ENCODE measurements around the gene RUFY1. TPM values are rescaled to one million over a fixed set of nuclear protein-coding genes. Genes with fewer than 3 reads are reported as not detected.

Gene RUFY1
- total and polyA plus RNA-seq, 2 of the 13 experiments (the other 11 are each of a cell fraction or from before 2014, with no cell fraction given) = 19.9 to 31.9 TPM

GRCh38 chr5:179623906-179624741 is 73.8 kb downstream of the RUFY1 start (continued):
- TF ChIP-seq NFAT5 (CRISPR knock-in tag; IDR thresholded peaks at IDR 0.05) (0 out of 2 replicates have a peak, but pooled peaks have one; percentile 32), ZNF101 (CRISPR knock-in tag; IDR thresholded peaks at IDR 0.05; ENCODE audit: borderline replicate concordance, low read depth) (peak; percentile 96; the same call in 1 of the 2 replicates), SOX13 (IDR thresholded peaks at IDR 0.05) (no peak), SOX13 (CRISPR knock-in tag; conservative IDR thresholded peaks at IDR 0.05 in 1 of 2, IDR thresholded peaks at IDR 0.05 in 1 of 2) (no peak), ASH2L (IDR thresholded peaks at IDR 0.05; ENCODE audit: insufficient read length, low read depth, low read length) (peak; percentile 51), TRIM24 (CRISPR knock-in tag; IDR thresholded peaks at IDR 0.05) (no peak), U2AF2 (IDR thresholded peaks at IDR 0.05; ENCODE audit: low read depth, low read length) (no peak), ZNF605 (CRISPR knock-in tag; IDR thresholded peaks at IDR 0.05) (peak; percentile 82), SAFB2 (CRISPR knock-in tag; IDR thresholded peaks at IDR 0.05; ENCODE audit: borderline replicate concordance, low read depth) (no peak; the same call in 1 of the 2 replicates), NONO (IDR thresholded peaks at IDR 0.05) (no peak), NONO (CRISPR knock-in tag; conservative IDR thresholded peaks at IDR 0.05) (peak; percentile 70), ZNF776 (CRISPR knock-in tag; IDR thresholded peaks at IDR 0.05) (peak; percentile 80), EED (CRISPR knock-in tag; IDR thresholded peaks at IDR 0.05) (no peak), ZFP36 (IDR thresholded peaks at IDR 0.05; ENCODE audit: borderline replicate concordance, low read depth, low read length, partially characterized antibody) (no peak), REST (IDR thresholded peaks at IDR 0.05; ENCODE audit: borderline replicate concordance in 1 of 2, low read depth in 1 of 2, low read length in 2 of 2) (peak in 1 of 2 experiments; percentile 46; a peak in 1 of 4 replicates), IKZF1 (IDR thresholded peaks at IDR 0.05) (no peak), RCOR2 (CRISPR knock-in tag; IDR thresholded peaks at IDR 0.05) (no peak)
- TF ChIP-seq, protein P1, sequence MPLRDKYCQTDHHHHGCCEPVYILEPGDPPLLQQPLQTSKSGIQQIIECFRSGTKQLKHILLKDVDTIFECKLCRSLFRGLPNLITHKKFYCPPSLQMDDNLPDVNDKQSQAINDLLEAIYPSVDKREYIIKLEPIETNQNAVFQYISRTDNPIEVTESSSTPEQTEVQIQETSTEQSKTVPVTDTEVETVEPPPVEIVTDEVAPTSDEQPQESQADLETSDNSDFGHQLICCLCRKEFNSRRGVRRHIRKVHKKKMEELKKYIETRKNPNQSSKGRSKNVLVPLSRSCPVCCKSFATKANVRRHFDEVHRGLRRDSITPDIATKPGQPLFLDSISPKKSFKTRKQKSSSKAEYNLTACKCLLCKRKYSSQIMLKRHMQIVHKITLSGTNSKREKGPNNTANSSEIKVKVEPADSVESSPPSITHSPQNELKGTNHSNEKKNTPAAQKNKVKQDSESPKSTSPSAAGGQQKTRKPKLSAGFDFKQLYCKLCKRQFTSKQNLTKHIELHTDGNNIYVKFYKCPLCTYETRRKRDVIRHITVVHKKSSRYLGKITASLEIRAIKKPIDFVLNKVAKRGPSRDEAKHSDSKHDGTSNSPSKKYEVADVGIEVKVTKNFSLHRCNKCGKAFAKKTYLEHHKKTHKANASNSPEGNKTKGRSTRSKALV (CRISPR knock-in tag; IDR thresholded peaks at IDR 0.05) = no peak
